Fibroblast of lung (primary cell): ENCODE data around the gene XYLB.

ENCODE experiments used
- CTCF ChIP-seq, 2 donors: IDR thresholded peaks in 1 of 2; conservative IDR thresholded peaks in 1 of 2; 1 replicate in 1 of 2; 2 replicates in 1 of 2; pipeline ENCODE4 v1.5.1; 2011 to 2012; ENCODE audit warnings: low read length in 2 of 2, control low read depth in 1 of 2, inconsistent platforms in 1 of 2, low read depth in 1 of 2, mild to moderate bottlenecking in 1 of 2
- EZH2 ChIP-seq: IDR thresholded peaks from 2 replicates; pipeline ENCODE4 v1.5.1; 2012; ENCODE audit warnings: low read length, control low read depth, mild to moderate bottlenecking; ENCODE audit errors: missing control alignments

GRCh38 chr3:38364721-38365400 lies 18.3 kb downstream of the XYLB start:
- TF ChIP-seq CTCF (conservative IDR thresholded peaks at IDR 0.05 in 1 of 2, IDR thresholded peaks at IDR 0.05 in 1 of 2; ENCODE audit: low read depth in 1 of 2, low read length in 2 of 2) (no peak), EZH2 (no peak)
